22Rv1 (cell line): ENCODE results near the gene COL18A1.

ENCODE experiments used
- ZFX ChIP-seq: fragments of 450-650 bp; IDR thresholded peaks from 2 replicates; pipeline ENCODE4 v1.6.1; 2017; ENCODE audit warnings: antibody characterized with exemption, borderline replicate concordance
- TF ChIP-seq, protein P1 (sequence below): fragments of 450-650 bp; IDR thresholded peaks from 2 replicates; pipeline ENCODE4 v1.5.1; 2017; ENCODE audit warnings: mild to moderate bottlenecking

DNA sequence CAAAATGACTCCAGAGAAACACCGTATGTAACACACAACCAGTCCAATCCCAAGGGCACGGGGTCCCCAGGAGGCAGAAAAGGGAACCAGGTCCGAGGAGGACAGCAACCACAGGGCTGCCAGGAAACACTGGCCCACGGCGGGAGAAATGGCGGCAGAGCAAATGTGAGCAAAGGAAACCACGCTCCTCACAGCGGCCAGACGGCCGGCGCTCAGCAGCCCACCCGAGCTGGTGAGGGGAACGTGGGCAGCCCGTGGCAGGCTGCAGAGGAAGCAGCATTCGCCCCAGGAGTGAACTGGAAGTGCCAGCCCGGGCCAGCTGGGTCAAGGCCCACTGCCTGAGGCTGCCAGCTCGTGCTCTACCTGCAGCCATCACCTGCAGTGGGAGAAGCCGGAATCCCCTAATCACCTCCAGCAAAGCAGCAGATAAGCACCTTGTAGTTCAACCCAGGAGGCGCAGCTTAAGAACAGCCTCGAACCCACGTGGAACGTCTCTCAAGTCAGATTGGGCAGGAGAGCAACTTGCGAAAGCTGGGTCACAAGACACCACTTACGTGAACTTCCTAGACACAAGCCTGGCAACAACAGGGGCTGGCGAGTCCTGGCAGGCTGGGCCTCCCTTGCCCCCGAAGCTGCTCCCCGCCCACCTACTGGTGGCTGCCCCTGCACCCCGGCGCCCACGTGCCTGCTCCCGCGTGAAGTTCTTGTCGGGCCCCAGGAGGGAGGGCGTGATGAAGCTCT, 130.5 kb downstream of the COL18A1 start:
- TF ChIP-seq, protein P1, sequence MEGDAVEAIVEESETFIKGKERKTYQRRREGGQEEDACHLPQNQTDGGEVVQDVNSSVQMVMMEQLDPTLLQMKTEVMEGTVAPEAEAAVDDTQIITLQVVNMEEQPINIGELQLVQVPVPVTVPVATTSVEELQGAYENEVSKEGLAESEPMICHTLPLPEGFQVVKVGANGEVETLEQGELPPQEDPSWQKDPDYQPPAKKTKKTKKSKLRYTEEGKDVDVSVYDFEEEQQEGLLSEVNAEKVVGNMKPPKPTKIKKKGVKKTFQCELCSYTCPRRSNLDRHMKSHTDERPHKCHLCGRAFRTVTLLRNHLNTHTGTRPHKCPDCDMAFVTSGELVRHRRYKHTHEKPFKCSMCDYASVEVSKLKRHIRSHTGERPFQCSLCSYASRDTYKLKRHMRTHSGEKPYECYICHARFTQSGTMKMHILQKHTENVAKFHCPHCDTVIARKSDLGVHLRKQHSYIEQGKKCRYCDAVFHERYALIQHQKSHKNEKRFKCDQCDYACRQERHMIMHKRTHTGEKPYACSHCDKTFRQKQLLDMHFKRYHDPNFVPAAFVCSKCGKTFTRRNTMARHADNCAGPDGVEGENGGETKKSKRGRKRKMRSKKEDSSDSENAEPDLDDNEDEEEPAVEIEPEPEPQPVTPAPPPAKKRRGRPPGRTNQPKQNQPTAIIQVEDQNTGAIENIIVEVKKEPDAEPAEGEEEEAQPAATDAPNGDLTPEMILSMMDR = no peak
- no peak for TF ChIP-seq ZFX
